ENCODE data around the gene DAPK1.

DNA sequence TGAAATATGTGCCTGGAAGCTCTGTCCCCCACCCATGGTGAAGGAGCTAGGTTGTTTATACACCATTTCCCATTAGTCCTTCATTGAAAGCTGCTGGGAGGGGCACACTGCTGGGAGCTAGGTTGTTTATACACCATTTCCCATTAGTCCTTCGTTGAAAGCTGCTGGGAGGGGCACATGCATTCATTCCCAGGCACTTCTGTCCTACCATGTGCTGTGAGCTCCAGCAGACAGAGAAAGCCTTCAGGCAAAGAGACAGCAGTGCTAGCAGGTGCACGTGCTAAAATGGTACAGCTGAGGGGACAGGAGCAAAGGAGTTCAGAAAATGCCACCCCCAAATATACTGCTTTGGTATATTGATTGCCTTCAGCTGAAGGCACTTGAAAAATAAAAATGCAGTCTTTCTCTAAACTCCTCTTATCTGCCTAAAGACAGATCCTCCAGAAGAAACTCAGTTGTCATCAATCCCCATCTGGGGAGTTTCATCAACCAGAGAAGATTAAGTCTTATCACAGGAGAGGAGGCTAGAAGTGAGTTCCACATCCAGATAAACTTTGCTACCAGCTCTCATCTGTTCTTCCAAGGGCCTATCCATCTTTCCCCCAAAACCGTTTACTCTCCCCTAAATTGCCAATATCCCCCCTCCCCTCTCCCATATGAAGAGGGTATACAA, 27.7 kb upstream of the DAPK1 start:
- TF ChIP-seq ARNTL (CRISPR knock-in tag; IDR thresholded peaks at IDR 0.05; ENCODE audit: borderline replicate concordance, low read depth), result no peak
- no peak for TF ChIP-seq SNAI2 (CRISPR knock-in tag; IDR thresholded peaks at IDR 0.05)
- TF ChIP-seq, protein P1, sequence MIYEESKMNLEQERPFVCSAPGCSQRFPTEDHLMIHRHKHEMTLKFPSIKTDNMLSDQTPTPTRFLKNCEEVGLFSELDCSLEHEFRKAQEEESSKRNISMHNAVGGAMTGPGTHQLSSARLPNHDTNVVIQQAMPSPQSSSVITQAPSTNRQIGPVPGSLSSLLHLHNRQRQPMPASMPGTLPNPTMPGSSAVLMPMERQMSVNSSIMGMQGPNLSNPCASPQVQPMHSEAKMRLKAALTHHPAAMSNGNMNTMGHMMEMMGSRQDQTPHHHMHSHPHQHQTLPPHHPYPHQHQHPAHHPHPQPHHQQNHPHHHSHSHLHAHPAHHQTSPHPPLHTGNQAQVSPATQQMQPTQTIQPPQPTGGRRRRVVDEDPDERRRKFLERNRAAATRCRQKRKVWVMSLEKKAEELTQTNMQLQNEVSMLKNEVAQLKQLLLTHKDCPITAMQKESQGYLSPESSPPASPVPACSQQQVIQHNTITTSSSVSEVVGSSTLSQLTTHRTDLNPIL (CRISPR knock-in tag; IDR thresholded peaks at IDR 0.05; ENCODE audit: low read depth), result no peak
- no peak for TF ChIP-seq OSR1 (CRISPR knock-in tag; IDR thresholded peaks at IDR 0.05)
- no peak for TF ChIP-seq ESRRG (CRISPR knock-in tag; IDR thresholded peaks at IDR 0.05)
- no peak for TF ChIP-seq PPARA (CRISPR knock-in tag; IDR thresholded peaks at IDR 0.05; ENCODE audit: borderline replicate concordance)
- TF ChIP-seq BACH2 (CRISPR knock-in tag; IDR thresholded peaks at IDR 0.05; ENCODE audit: borderline replicate concordance), result no peak
- no peak for TF ChIP-seq ISL1 (CRISPR knock-in tag; IDR thresholded peaks at IDR 0.05)
- TF ChIP-seq ZFP3 (CRISPR knock-in tag; IDR thresholded peaks at IDR 0.05), result no peak

All from SK-N-SH treated with all-trans-retinoic acid at 6 μM for 48 hours (cell line).